ENCODE data around the gene ABCC12. TPM values are rescaled to one million over a fixed set of nuclear protein-coding genes. Genes with fewer than 3 reads are reported as not detected.

The ABCC12 gene
- total RNA-seq, 1 donor from 2014 or later, result 0.14 TPM

GRCh38 chr16:48139517-48139916, 16.3 kb downstream of the ABCC12 start:
- intact Hi-C loops (cut with DNase I), result no loop called here
- no peak for ATAC-seq

GRCh38 chr16:48138543-48138942, 17.2 kb downstream of the ABCC12 start:
- DNase-seq (ENCODE audit: missing footprints) (no peak), ATAC-seq (no peak)
- intact Hi-C loops (cut with DNase I), result no loop called here

More at GRCh38 chr16:48139517-48139916, 16.3 kb downstream of the ABCC12 start:
- no peak for DNase-seq (ENCODE audit: missing footprints)

GRCh38 chr16:48137822-48138221, 18.0 kb downstream of the ABCC12 start:
- ATAC-seq (no peak), DNase-seq (ENCODE audit: missing footprints) (no peak)
- intact Hi-C loops (cut with DNase I), result no loop called here

GRCh38 chr16:48136547-48137360, 19.0 kb downstream of the ABCC12 start:
- no peak for DNase-seq (ENCODE audit: missing footprints)
- intact Hi-C loops (cut with DNase I), result no loop called here
- peak; percentile 59 for ATAC-seq

GRCh38 chr16:48133455-48134211, 22.2 kb downstream of the ABCC12 start:
- no peak for DNase-seq (ENCODE audit: missing footprints)
- no peak for ATAC-seq
- intact Hi-C loops (cut with DNase I), result no loop called here

GRCh38 chr16:48132696-48133095, 23.1 kb downstream of the ABCC12 start:
- intact Hi-C loops (cut with DNase I), result no loop called here
- DNase-seq (ENCODE audit: missing footprints), result no peak
- no peak for ATAC-seq

- ATAC-seq (no peak), DNase-seq (ENCODE audit: missing footprints) (no peak)
- intact Hi-C loops (cut with DNase I), result no loop called here
These were observed 24.4 kb downstream of the ABCC12 start for GRCh38 chr16:48131201-48131935.

- intact Hi-C loops (cut with DNase I), result no loop called here
- ATAC-seq (no peak), DNase-seq (ENCODE audit: missing footprints) (no peak)
These were observed 25.9 kb downstream of the ABCC12 start for GRCh38 chr16:48129926-48130325.

- no peak for DNase-seq (ENCODE audit: missing footprints)
- intact Hi-C loops (cut with DNase I), result no loop called here
- no peak for ATAC-seq
These were observed 27.0 kb downstream of the ABCC12 start for GRCh38 chr16:48128769-48129168.

- DNase-seq (ENCODE audit: missing footprints) (no peak), ATAC-seq (peak; percentile 52)
- intact Hi-C loops (cut with DNase I), result no loop called here
These were observed 28.8 kb downstream of the ABCC12 start for GRCh38 chr16:48126801-48127644.

- ATAC-seq, result no peak
- intact Hi-C loops (cut with DNase I), result no loop called here
- DNase-seq (ENCODE audit: missing footprints), result no peak
These were observed 29.9 kb downstream of the ABCC12 start for GRCh38 chr16:48125888-48126287.

- DNase-seq (ENCODE audit: missing footprints) (no peak), ATAC-seq (no peak)
- intact Hi-C loops (cut with DNase I), result no loop called here
These were observed 31.5 kb downstream of the ABCC12 start for GRCh38 chr16:48124266-48124665.

GRCh38 chr16:48123104-48123788, 32.5 kb downstream of the ABCC12 start:
- no peak for DNase-seq (ENCODE audit: missing footprints)

GRCh38 chr16:48121276-48121675, 34.5 kb downstream of the ABCC12 start:
- intact Hi-C loops (cut with DNase I), result no loop called here
- ATAC-seq (no peak), DNase-seq (ENCODE audit: missing footprints) (no peak)

More at GRCh38 chr16:48123104-48123788, 32.5 kb downstream of the ABCC12 start:
- intact Hi-C loops (cut with DNase I), result no loop called here
- ATAC-seq, result no peak

- DNase-seq (ENCODE audit: missing footprints), result no peak
- intact Hi-C loops (cut with DNase I), result no loop called here
- no peak for ATAC-seq
These were observed 37.0 kb downstream of the ABCC12 start for GRCh38 chr16:48118841-48119240.

- ATAC-seq (no peak), DNase-seq (ENCODE audit: missing footprints) (no peak)
- intact Hi-C loops (cut with DNase I), result no loop called here
These were observed 38.3 kb downstream of the ABCC12 start for GRCh38 chr16:48117217-48118105.

GRCh38 chr16:48115299-48115698, 40.5 kb downstream of the ABCC12 start:
- intact Hi-C loops (cut with DNase I), result no loop called here
- no peak for ATAC-seq
- DNase-seq (ENCODE audit: missing footprints), result no peak
